Renal cortex interstitium (tissue), 11 donors: ENCODE results near the gene DND1. TPM values are rescaled to one million over a fixed set of nuclear protein-coding genes. Genes with fewer than 3 reads are reported as not detected.
"Not testable (repeated sequence)": the region's sequence is repeated elsewhere in the genome, so short reads cannot be mapped to it uniquely, and the experiment has no call there.

Experiments
- DNase-seq, 11 donors: peaks; one replicate each; pipeline ENCODE4 v3.0.0-alpha.2; 2013; ENCODE audit warnings: low read depth in 9 of 11, low spot score in 4 of 11; ENCODE audit errors: extremely low read depth in 1 of 11
- polyA plus RNA-seq, 3 donors: library from polyadenylated mRNA; unstranded; fragments of 120-200 nt; gene quantifications; one replicate each; pipeline ENCODE4 v1.2.1, GENCODE V29; 2013; ENCODE audit not compliant: insufficient read length in 3 of 3

The DND1 gene
- polyA plus RNA-seq, 3 donors: 0.36 to 1.0 (median 0.76) TPM

- no peak for DNase-seq
These were observed 4.6 kb upstream of the DND1 start for GRCh38 chr5:140677947-140678346.

- no peak for DNase-seq
These were observed 1.3 kb upstream of the DND1 start for GRCh38 chr5:140674629-140675028.

GRCh38 chr5:140674211-140674610 lies 835 bp upstream of the DND1 start:
- DNase-seq: no peak

- DNase-seq: peak in 1 of 11 donors; percentile 33
These were observed 755 bp downstream of the DND1 start for GRCh38 chr5:140672455-140673186.

GRCh38 chr5:140671472-140672125 lies 1.8 kb downstream of the DND1 start:
- DNase-seq: no peak

- not testable (repeated sequence) for DNase-seq
These were observed 2.3 kb downstream of the DND1 start for GRCh38 chr5:140671035-140671434.

- peak; percentile 66 to 92 (median 84) for DNase-seq
These were observed 8.8 kb downstream of the DND1 start, which contains the start of gene WDR55 for GRCh38 chr5:140664359-140665119. TSS of gene WDR55 (plus strand) at chr5:140664904. CDS start at chr5:140664913, 9 bp downstream.

GRCh38 chr5:140664030-140664358 lies 9.4 kb downstream of the DND1 start:
- peak in 2 of 11 donors; percentile 13 to 25 for DNase-seq

GRCh38 chr5:140660371-140660770 lies 13.0 kb downstream of the DND1 start:
- DNase-seq: not testable (repeated sequence)

- DNase-seq: no peak
These were observed 14.5 kb downstream of the DND1 start for GRCh38 chr5:140658870-140659269.

- DNase-seq: no peak
These were observed 26.3 kb downstream of the DND1 start for GRCh38 chr5:140647042-140647419.

- no peak for DNase-seq
These were observed 30.7 kb downstream of the DND1 start for GRCh38 chr5:140642718-140643117.

GRCh38 chr5:140641716-140642115 lies 31.7 kb downstream of the DND1 start:
- DNase-seq: no peak

GRCh38 chr5:140639148-140639981 lies 34.0 kb downstream of the DND1 start, which contains the start of gene TMCO6:
TSS of gene TMCO6 (plus strand) at chr5:140639451. CDS start at chr5:140639528, 77 bp downstream.
- peak in 9 of 11 donors; percentile 80 to 92 (median 88) for DNase-seq

GRCh38 chr5:140638898-140639147 lies 34.6 kb downstream of the DND1 start:
- not testable (repeated sequence) for DNase-seq

GRCh38 chr5:140637371-140638100 lies 35.8 kb downstream of the DND1 start:
- no peak for DNase-seq

GRCh38 chr5:140635291-140636257 lies 37.8 kb downstream of the DND1 start:
- no peak for DNase-seq

GRCh38 chr5:140634103-140634502 lies 39.3 kb downstream of the DND1 start:
- no peak for DNase-seq
